ENCODE results near the gene OR51B5.

- TF ChIP-seq CTCF (conservative IDR thresholded peaks at IDR 0.05; ENCODE audit: low read depth, low read length) (peak; percentile 24; the same call in 1 of the 2 replicates), EZH2 (IDR thresholded peaks at IDR 0.05; ENCODE audit: borderline replicate concordance, low read depth, low read length, poor library complexity, severe bottlenecking) (no peak)
Observed at GRCh38 chr11:5317292-5317691, 26.0 kb downstream of the OR51B5 start.
